HCT116 (cell line): ENCODE measurements around the gene FERMT2. TPM values are rescaled to one million over a fixed set of nuclear protein-coding genes. Genes with fewer than 3 reads are reported as not detected.

ENCODE experiments used
- ATAC-seq: fragments of 200-7000 bp; cut with Tn5 transposase; 2 replicates; pipeline ENCODE4 v1.9.1; 2020; ENCODE audit warnings: mild to moderate bottlenecking, moderate library complexity
- BruUV-seq: library from RNA; stranded (reverse); fragments of 400-500 nt; replicated peaks from 2 replicates; lab custom pipeline; 2021; lab: Mats Ljungman, UMichigan
- CTCF ChIA-PET: fragments of 300-600 bp; sonication (Branson Sonifier 250); formaldehyde crosslinking; loops from one replicate; lab custom pipeline; 2021; ENCODE audit warnings: antibody characterized with exemption; lab: Charles Lee
- POLR2A ChIA-PET: fragments of 300-600, 350-600 bp; sonication (Branson Sonifier 250); formaldehyde crosslinking; loops from one replicate; lab custom pipeline; 2021; ENCODE audit warnings: antibody characterized with exemption; lab: Charles Lee
- RAD21 ChIA-PET, 2 experiments: fragments of 300-600 bp; sonication (Branson Sonifier 250); formaldehyde crosslinking; loops; one replicate each; lab custom pipeline; 2023; ENCODE audit warnings: low total read pairs in 2 of 2; ENCODE audit not compliant: uncharacterized antibody in 2 of 2, unreplicated experiment in 2 of 2, low non-redundant PET in 1 of 2; lab: Charles Lee
- DNase-seq: peaks from one replicate; pipeline ENCODE4 v3.0.0-alpha.2; 2010; ENCODE audit warnings: low read depth, low spot score
- H2AFZ ChIP-seq: fragments of 200-600 bp; shearing (Covaris generic), sonication (generic); 2 replicates; pipeline ENCODE4 v1.6.1; 2017; ENCODE audit warnings: low read depth, mixed run types, mixed read lengths, antibody characterized with exemption, low read length; ENCODE audit not compliant: poor library complexity, severe bottlenecking
- H3K27ac ChIP-seq: 2 replicates; pipeline ENCODE4 v1.5.1; 2012; ENCODE audit warnings: low read depth, low read length
- H3K27me3 ChIP-seq: fragments of 200-600 bp; sonication (generic); 2 replicates; pipeline ENCODE4 v1.6.1; 2016; ENCODE audit warnings: mixed run types, low read length, mixed read lengths; ENCODE audit not compliant: insufficient read depth
- H3K36me3 ChIP-seq, 2 experiments: fragments of 200-500 bp in 1 of 2; fragments of 200-600 bp in 1 of 2; sonication (Bioruptor generic) in 1 of 2; sonication (generic) in 1 of 2; 2 replicates each; pipeline versions ENCODE4 v1.5.1 to v1.6.1; 2014 to 2016; ENCODE audit warnings: low read length in 2 of 2, inconsistent platforms in 1 of 2, mixed read lengths in 1 of 2, mixed run types in 1 of 2; ENCODE audit not compliant: insufficient read depth in 2 of 2, control insufficient read depth in 1 of 2
- H3K4me1 ChIP-seq, 2 experiments: fragments of 200-600 bp in 1 of 2; sonication (generic) in 1 of 2; 2 replicates each; pipeline versions ENCODE4 v1.5.1 to v1.6.1; 2012 to 2017; ENCODE audit warnings: low read length in 2 of 2, inconsistent platforms in 1 of 2, mild to moderate bottlenecking in 1 of 2, mixed read lengths in 1 of 2, mixed run types in 1 of 2, moderate library complexity in 1 of 2; ENCODE audit not compliant: insufficient read depth in 2 of 2, control insufficient read depth in 1 of 2
- H3K4me2 ChIP-seq: fragments of 200-600 bp; sonication (generic); 2 replicates; pipeline ENCODE4 v1.6.1; 2017; ENCODE audit warnings: mixed run types, low read length, mixed read lengths
- H3K4me3 ChIP-seq, 2 experiments: fragments of 200-600 bp in 1 of 2; sonication (generic) in 1 of 2; replicated peaks in 1 of 2; 2 replicates each; pipeline ENCODE4 v1.5.1; 2011 to 2016; ENCODE audit warnings: low read length in 2 of 2, control low read depth in 1 of 2, low read depth in 1 of 2, mild to moderate bottlenecking in 1 of 2, mixed read lengths in 1 of 2, mixed run types in 1 of 2
- H3K79me2 ChIP-seq: fragments of 200-600 bp; sonication (generic); 2 replicates; pipeline ENCODE4 v1.6.1; 2017; ENCODE audit warnings: mild to moderate bottlenecking, mixed run types, low read length, moderate library complexity, mixed read lengths; ENCODE audit not compliant: insufficient read depth
- H3K9ac ChIP-seq: fragments of 200-600 bp; sonication (generic); 2 replicates; pipeline ENCODE4 v1.6.1; 2016; ENCODE audit warnings: low read length, mixed read lengths
- H3K9me2 ChIP-seq: fragments of 200-600 bp; sonication (generic), shearing (Covaris generic); 2 replicates; pipeline ENCODE4 v1.6.1; 2017; ENCODE audit warnings: mixed run types, mild to moderate bottlenecking, moderate library complexity; ENCODE audit not compliant: insufficient read depth
- H3K9me3 ChIP-seq, 2 experiments: fragments of 200-500 bp in 1 of 2; fragments of 200-600 bp in 1 of 2; sonication (Bioruptor generic) in 1 of 2; sonication (generic) in 1 of 2; 2 replicates each; pipeline ENCODE4 v1.6.1; 2014 to 2017; ENCODE audit warnings: low read length in 2 of 2, mixed read lengths in 2 of 2, inconsistent platforms in 1 of 2, low read depth in 1 of 2, mild to moderate bottlenecking in 1 of 2, mixed run types in 1 of 2, moderate library complexity in 1 of 2; ENCODE audit not compliant: control insufficient read depth in 1 of 2, insufficient read depth in 1 of 2
- H4K20me1 ChIP-seq: fragments of 200-600 bp; sonication (generic), shearing (Covaris generic); 2 replicates; pipeline ENCODE4 v1.6.1; 2017; ENCODE audit warnings: mixed run types, mild to moderate bottlenecking, moderate library complexity; ENCODE audit not compliant: insufficient read depth
- CTCF ChIP-seq, 3 experiments: fragments of 200-600 bp in 1 of 3; sonication (generic) in 1 of 3; IDR thresholded peaks in 2 of 3; conservative IDR thresholded peaks in 1 of 3; 2 replicates each; pipeline ENCODE4 v1.5.1; 2012 to 2017; ENCODE audit warnings: low read depth in 2 of 3, low read length in 2 of 3, antibody characterized with exemption in 1 of 3, borderline replicate concordance in 1 of 3, control low read depth in 1 of 3, mild to moderate bottlenecking in 1 of 3, mixed read lengths in 1 of 3, mixed run types in 1 of 3, moderate library complexity in 1 of 3; ENCODE audit not compliant: insufficient read depth in 1 of 3
- EZH2 ChIP-seq: fragments of 200-600 bp; sonication (generic); IDR thresholded peaks from 2 replicates; pipeline ENCODE4 v1.6.1; 2017; ENCODE audit warnings: antibody characterized with exemption, mixed run types
- JUND ChIP-seq: IDR thresholded peaks from 2 replicates; pipeline ENCODE4 v1.6.1; 2012
- POLR2AphosphoS5 ChIP-seq: IDR thresholded peaks from 2 replicates; pipeline ENCODE4 v1.6.1; 2011; ENCODE audit warnings: mild to moderate bottlenecking, low read depth, low read length, moderate library complexity
- RAD21 ChIP-seq: IDR thresholded peaks from 2 replicates; pipeline ENCODE4 v1.6.1; 2012; ENCODE audit warnings: low read depth, mild to moderate bottlenecking
- REST ChIP-seq: IDR thresholded peaks from 2 replicates; pipeline ENCODE4 v1.6.1; 2012; ENCODE audit warnings: low read depth
- SP1 ChIP-seq: IDR thresholded peaks from 2 replicates; pipeline ENCODE4 v1.6.1; 2012; ENCODE audit warnings: low read depth
- SRF ChIP-seq: IDR thresholded peaks from 2 replicates; pipeline ENCODE4 v1.6.1; 2012; ENCODE audit warnings: low read depth
- YY1 ChIP-seq: IDR thresholded peaks from 2 replicates; pipeline ENCODE4 v1.6.1; 2011; ENCODE audit warnings: low read length, low read depth, moderate library complexity, mild to moderate bottlenecking; ENCODE audit not compliant: insufficient replicate concordance; ENCODE audit errors: extremely low read depth
- ZBTB33 ChIP-seq: IDR thresholded peaks from 2 replicates; pipeline ENCODE4 v1.6.1; 2011; ENCODE audit warnings: mild to moderate bottlenecking, low read length, moderate library complexity; ENCODE audit not compliant: insufficient replicate concordance; ENCODE audit errors: extremely low read depth
- ZFX ChIP-seq: fragments of 450-650 bp; IDR thresholded peaks from 2 replicates; pipeline ENCODE4 v1.6.1; 2017
- ZNF274 ChIP-seq: fragments of 200-500 bp; sonication (Bioruptor generic); IDR thresholded peaks from 2 replicates; pipeline ENCODE4 v1.6.1; 2014; ENCODE audit warnings: mild to moderate bottlenecking, low read depth, low read length, inconsistent platforms
- intact Hi-C: fragments of 100-400 bp; cut with micrococcal nuclease; formaldehyde crosslinking; loops from 2 replicates; pipeline ENCODE4 v1.10.0; 2022
- total RNA-seq: library from RNA; stranded (reverse); gene quantifications from one replicate; pipeline ENCODE4 v1.2.1, GENCODE V29; 2021; ENCODE audit not compliant: unreplicated experiment

The FERMT2 gene
- total RNA-seq, 1 experiment from 2014 or later: 24.8 TPM

- DNase-seq (no peak), ATAC-seq (no peak)
- peaks cover 5% of the 10 kb centered on the region for H3K79me2 ChIP-seq
- H3K4me1 ChIP-seq: peaks cover 34 to 54% of the 10 kb centered on the region in 2 experiments
- H3K9ac ChIP-seq: no peak overlapping the region
- no peaks in the 10 kb centered on the region for H3K9me3 ChIP-seq
- ChIA-PET POLR2A (no interaction called here), CTCF (no interaction called here), RAD21 (no interaction called here)
- H4K20me1 ChIP-seq: no peaks in the 10 kb centered on the region
- H3K36me3 ChIP-seq: no peaks in the 10 kb centered on the region
- no peaks in the 10 kb centered on the region for H3K27me3 ChIP-seq
- intact Hi-C loops: no loop called here
- H3K4me2 ChIP-seq: no peak overlapping the region
- BruUV-seq: no TSS peak
- no peak for TF ChIP-seq ZNF274
- TF ChIP-seq POLR2AphosphoS5: no peak
- no peak for TF ChIP-seq ZBTB33
- TF ChIP-seq JUND: no peak
- no peak for TF ChIP-seq YY1
- TF ChIP-seq SP1: no peak
- no peak for TF ChIP-seq RAD21
- no peak for TF ChIP-seq CTCF (IDR thresholded peaks at IDR 0.05 in 2 of 3, conservative IDR thresholded peaks at IDR 0.05 in 1 of 3; ENCODE audit: borderline replicate concordance in 1 of 3, insufficient read depth in 1 of 3, low read depth in 2 of 3, low read length in 2 of 3)
- TF ChIP-seq REST: no peak
- no peak for TF ChIP-seq SRF
- no peak for TF ChIP-seq ZFX
- no peak for TF ChIP-seq EZH2
- H2AFZ ChIP-seq: no peak overlapping the region
- no peaks in the 10 kb centered on the region for H3K9me2 ChIP-seq
- H3K27ac ChIP-seq: no peak overlapping the region
- no peak overlapping the region for H3K4me3 ChIP-seq
Measured at GRCh38 chr14:52907949-52908348, 42.9 kb downstream of the FERMT2 start.
